CD4-positive, CD25-positive, alpha-beta regulatory T cell (primary cell): ENCODE data around the gene ISX. TPM values are rescaled to one million over a fixed set of nuclear protein-coding genes. Genes with fewer than 3 reads are reported as not detected.

Source experiments
- ATAC-seq, 2 donors: fragments of 150-1000 bp; cut with Tn5 transposase; one replicate each; pipeline ENCODE4 v1.10.0; 2021; ENCODE audit warnings: low read depth in 2 of 2, moderate number of reproducible peaks in 2 of 2, moderate library complexity in 1 of 2
- DNase-seq, 3 donors: peaks; one replicate each; pipeline versions ENCODE4 v3.0.0 to v3.0.0-alpha.2; 2012 to 2022; ENCODE audit warnings: mixed read lengths in 1 of 3
- H3K27ac ChIP-seq: one replicate; pipeline ENCODE4 v1.7.0; 2013; ENCODE audit warnings: mild to moderate bottlenecking, low read length; ENCODE audit not compliant: insufficient read depth, poor library complexity, severe bottlenecking
- H3K27me3 ChIP-seq: one replicate; pipeline ENCODE4 v1.7.0; 2013; ENCODE audit warnings: low read length; ENCODE audit not compliant: control insufficient read depth, insufficient read depth
- H3K36me3 ChIP-seq: one replicate; pipeline ENCODE4 v1.7.0; 2013; ENCODE audit warnings: mild to moderate bottlenecking, low read length, moderate library complexity; ENCODE audit not compliant: control insufficient read depth, insufficient read depth
- H3K4me1 ChIP-seq: 2 replicates; pipeline ENCODE4 v1.7.0; 2013; ENCODE audit warnings: mild to moderate bottlenecking, low read length; ENCODE audit not compliant: insufficient read depth, control insufficient read depth, poor library complexity, severe bottlenecking
- H3K4me3 ChIP-seq: one replicate; pipeline ENCODE4 v1.7.0; 2013; ENCODE audit warnings: low read depth, mild to moderate bottlenecking, low read length, moderate library complexity
- H3K9me3 ChIP-seq, 2 experiments: 1 replicate in 1 of 2; 2 replicates in 1 of 2; pipeline ENCODE4 v1.7.0; 2013; ENCODE audit warnings: low read length in 2 of 2, mild to moderate bottlenecking in 1 of 2, moderate library complexity in 1 of 2; ENCODE audit not compliant: control insufficient read depth in 2 of 2
- H3K27ac Mint-ChIP-seq, 3 donors: one replicate each; pipeline ENCODE4 v1.8.0; 2020 to 2022; ENCODE audit warnings: mild to moderate bottlenecking in 3 of 3, mixed read lengths in 3 of 3, moderate library complexity in 2 of 3
- H3K27me3 Mint-ChIP-seq: one replicate; pipeline ENCODE4 v1.8.0; 2022; ENCODE audit warnings: mild to moderate bottlenecking, mixed read lengths
- H3K36me3 Mint-ChIP-seq: one replicate; pipeline ENCODE4 v1.8.0; 2020; ENCODE audit warnings: mixed read lengths
- H3K4me1 Mint-ChIP-seq, 4 donors: one replicate each; pipeline ENCODE4 v1.8.0; 2020 to 2022; ENCODE audit warnings: mixed read lengths in 4 of 4, mild to moderate bottlenecking in 1 of 4
- H3K4me3 Mint-ChIP-seq, 4 donors: one replicate each; pipeline ENCODE4 v1.8.0; 2020 to 2022; ENCODE audit warnings: mild to moderate bottlenecking in 4 of 4, mixed read lengths in 4 of 4, moderate library complexity in 3 of 4
- H3K9me3 Mint-ChIP-seq, 7 donors: one replicate each; pipeline ENCODE4 v1.8.0; 2020 to 2022; ENCODE audit warnings: mixed read lengths in 7 of 7, mild to moderate bottlenecking in 3 of 7, moderate library complexity in 2 of 7
- polyA plus RNA-seq, 4 donors: library from polyadenylated mRNA; unstranded; fragments of 300-500 nt; fragmentation: Illumina TruSeq; gene quantifications; one replicate each; pipeline ENCODE4 v1.2.3, GENCODE V29; 2021
- total RNA-seq: library from RNA; stranded (reverse); gene quantifications from one replicate; pipeline ENCODE4 v1.2.3, GENCODE V29; 2022

Gene ISX
- total RNA-seq (not detected), polyA plus RNA-seq (not detected)

GRCh38 chr22:35065796-35066218 is at the start of gene ISX:
TSS of gene ISX (plus strand) at chr22:35066158. CDS start at chr22:35067088, 930 bp downstream.
- no peak within 1 kb of the TSS for H3K4me3 ChIP-seq
- Mint-ChIP-seq H3K4me1 (no peaks in the 10 kb centered on the region), H3K27me3 (no peaks in the 10 kb centered on the region), H3K27ac (no peak within 1 kb of the TSS), H3K4me3 (no peak within 1 kb of the TSS), H3K9me3 (peaks cover 0 to 2% (median 0%) of the 10 kb centered on the region in 7 donors), H3K36me3 (no peaks in the 10 kb centered on the region)
- ATAC-seq (no peak), DNase-seq (no peak)
- no peaks in the 10 kb centered on the region for H3K4me1 ChIP-seq
- H3K27ac ChIP-seq, result no peak within 1 kb of the TSS
- no peaks in the 10 kb centered on the region for H3K9me3 ChIP-seq
- H3K36me3 ChIP-seq, result no peaks in the 10 kb centered on the region
- no peaks in the 10 kb centered on the region for H3K27me3 ChIP-seq

- ATAC-seq, result no peak
- H3K27me3 ChIP-seq, result no peaks in the 10 kb centered on the region
Observed at GRCh38 chr22:35016909-35017308, 49.0 kb upstream of the ISX start.

GRCh38 chr22:35018995-35019394 is 47.0 kb upstream of the ISX start:
- Mint-ChIP-seq H3K4me1 (no peaks in the 10 kb centered on the region), H3K36me3 (no peaks in the 10 kb centered on the region), H3K4me3 (no peak overlapping the region), H3K9me3 (no peaks in the 10 kb centered on the region), H3K27me3 (peaks cover 5% of the 10 kb centered on the region), H3K27ac (peak overlapping the region in 1 of 3 donors; percentile 78)
- H3K4me3 ChIP-seq, result no peak overlapping the region
- no peaks in the 10 kb centered on the region for H3K36me3 ChIP-seq
- ATAC-seq (no peak), DNase-seq (no peak)
- no peaks in the 10 kb centered on the region for H3K9me3 ChIP-seq
- peaks cover 1% of the 10 kb centered on the region for H3K4me1 ChIP-seq
- H3K27ac ChIP-seq, result no peak overlapping the region
- no peaks in the 10 kb centered on the region for H3K27me3 ChIP-seq

More at GRCh38 chr22:35016909-35017308, 49.0 kb upstream of the ISX start:
- no peaks in the 10 kb centered on the region for H3K36me3 ChIP-seq
- H3K4me3 ChIP-seq, result no peak overlapping the region
- Mint-ChIP-seq H3K27me3 (peaks cover 5% of the 10 kb centered on the region), H3K36me3 (no peaks in the 10 kb centered on the region), H3K4me1 (no peaks in the 10 kb centered on the region), H3K9me3 (no peaks in the 10 kb centered on the region), H3K27ac (no peak overlapping the region), H3K4me3 (no peak overlapping the region)
- H3K27ac ChIP-seq, result no peak overlapping the region
- DNase-seq, result no peak
- no peaks in the 10 kb centered on the region for H3K9me3 ChIP-seq
- no peaks in the 10 kb centered on the region for H3K4me1 ChIP-seq

- Mint-ChIP-seq H3K4me3 (no peak overlapping the region), H3K9me3 (no peaks in the 10 kb centered on the region), H3K27ac (no peak overlapping the region), H3K4me1 (peaks cover 0 to 3% (median 0%) of the 10 kb centered on the region in 4 donors), H3K27me3 (peaks cover 5% of the 10 kb centered on the region), H3K36me3 (no peaks in the 10 kb centered on the region)
- Histone ChIP-seq H3K36me3 (no peaks in the 10 kb centered on the region), H3K27ac (no peak overlapping the region), H3K4me1 (peaks cover 5% of the 10 kb centered on the region), H3K4me3 (no peak overlapping the region), H3K9me3 (no peaks in the 10 kb centered on the region), H3K27me3 (no peaks in the 10 kb centered on the region)
- ATAC-seq, result no peak
- no peak for DNase-seq
Observed at GRCh38 chr22:35020517-35020916, 45.4 kb upstream of the ISX start.

- H3K4me1 ChIP-seq, result peaks cover 5% of the 10 kb centered on the region
- H3K36me3 ChIP-seq, result no peaks in the 10 kb centered on the region
- no peaks in the 10 kb centered on the region for H3K27me3 ChIP-seq
- H3K27ac ChIP-seq, result no peak overlapping the region
- peaks cover 0 to 3% (median 0%) of the 10 kb centered on the region in 4 donors for H3K4me1 Mint-ChIP-seq
- H3K4me3 Mint-ChIP-seq, result no peak overlapping the region
- H3K27me3 Mint-ChIP-seq, result peaks cover 5% of the 10 kb centered on the region
- H3K4me3 ChIP-seq, result no peak overlapping the region
- H3K27ac Mint-ChIP-seq, result no peak overlapping the region
- ATAC-seq (no peak), DNase-seq (no peak)
- no peaks in the 10 kb centered on the region for H3K9me3 ChIP-seq
- H3K9me3 Mint-ChIP-seq, result no peaks in the 10 kb centered on the region
- H3K36me3 Mint-ChIP-seq, result no peaks in the 10 kb centered on the region
Observed at GRCh38 chr22:35021161-35021560, 44.8 kb upstream of the ISX start.

GRCh38 chr22:35022291-35022690 is 43.7 kb upstream of the ISX start:
- no peak for DNase-seq
- no peaks in the 10 kb centered on the region for H3K27me3 ChIP-seq
- H3K27ac Mint-ChIP-seq, result no peak overlapping the region
- H3K4me3 Mint-ChIP-seq, result no peak overlapping the region
- no peaks in the 10 kb centered on the region for H3K9me3 ChIP-seq
- ATAC-seq, result no peak
- no peaks in the 10 kb centered on the region for H3K36me3 Mint-ChIP-seq
- H3K27ac ChIP-seq, result no peak overlapping the region
- H3K9me3 Mint-ChIP-seq, result no peaks in the 10 kb centered on the region
- peaks cover 5% of the 10 kb centered on the region for H3K27me3 Mint-ChIP-seq
- peaks cover 0 to 3% (median 0%) of the 10 kb centered on the region in 4 donors for H3K4me1 Mint-ChIP-seq
- peaks cover 5% of the 10 kb centered on the region for H3K4me1 ChIP-seq
- H3K4me3 ChIP-seq, result no peak overlapping the region
- no peaks in the 10 kb centered on the region for H3K36me3 ChIP-seq

GRCh38 chr22:35023692-35024363 is 42.1 kb upstream of the ISX start:
- peaks cover 0 to 2% (median 0%) of the 10 kb centered on the region in 7 donors for H3K9me3 Mint-ChIP-seq
- Histone ChIP-seq H3K36me3 (no peaks in the 10 kb centered on the region), H3K27ac (no peak overlapping the region), H3K4me3 (no peak overlapping the region), H3K9me3 (no peaks in the 10 kb centered on the region), H3K27me3 (no peaks in the 10 kb centered on the region), H3K4me1 (peaks cover 5% of the 10 kb centered on the region)
- no peaks in the 10 kb centered on the region for H3K36me3 Mint-ChIP-seq
- peaks cover 0 to 3% (median 0%) of the 10 kb centered on the region in 4 donors for H3K4me1 Mint-ChIP-seq
- DNase-seq, result peak; percentile 4 to 54 (median 13)
- no peak overlapping the region for H3K4me3 Mint-ChIP-seq
- H3K27ac Mint-ChIP-seq, result no peak overlapping the region
- H3K27me3 Mint-ChIP-seq, result peaks cover 13% of the 10 kb centered on the region
- ATAC-seq, result no peak

GRCh38 chr22:35024364-35024692 is 41.6 kb upstream of the ISX start:
- Histone ChIP-seq H3K4me3 (no peak overlapping the region), H3K27me3 (no peaks in the 10 kb centered on the region), H3K27ac (no peak overlapping the region), H3K9me3 (no peaks in the 10 kb centered on the region), H3K4me1 (peaks cover 5% of the 10 kb centered on the region), H3K36me3 (no peaks in the 10 kb centered on the region)
- Mint-ChIP-seq H3K27ac (no peak overlapping the region), H3K27me3 (peaks cover 15% of the 10 kb centered on the region), H3K36me3 (no peaks in the 10 kb centered on the region), H3K9me3 (peaks cover 0 to 2% (median 0%) of the 10 kb centered on the region in 7 donors), H3K4me3 (no peak overlapping the region), H3K4me1 (peaks cover 0 to 3% (median 0%) of the 10 kb centered on the region in 4 donors)
- ATAC-seq (no peak), DNase-seq (no peak)
